Neural progenitor cell (in vitro differentiated cells): ENCODE results near the gene GGNBP2. TPM values are rescaled to one million over a fixed set of nuclear protein-coding genes. Genes with fewer than 3 reads are reported as not detected.

ENCODE experiments used
- DNase-seq: peaks from one replicate; pipeline ENCODE4 v3.0.0-alpha.2; 2016; ENCODE audit warnings: low spot score
- H2AFZ ChIP-seq: fragments of 200-600 bp; sonication (generic); replicated peaks from 2 replicates; pipeline ENCODE4 v1.6.1; 2016; ENCODE audit warnings: antibody characterized with exemption
- H3F3A ChIP-seq: fragments of 200-600 bp; sonication (generic); 2 replicates; pipeline ENCODE4 v1.6.1; 2016; ENCODE audit warnings: antibody characterized with exemption, low read depth
- H3K27ac ChIP-seq: fragments of 200-600 bp; sonication (generic); 2 replicates; pipeline ENCODE4 v1.5.1; 2016; ENCODE audit warnings: mild to moderate bottlenecking
- H3K27me3 ChIP-seq: fragments of 200-600 bp; sonication (generic); 2 replicates; pipeline ENCODE4 v1.6.1; 2016; ENCODE audit warnings: mild to moderate bottlenecking, moderate library complexity
- H3K36me3 ChIP-seq: fragments of 200-600 bp; sonication (generic); 2 replicates; pipeline ENCODE4 v1.5.1; 2016
- H3K4me1 ChIP-seq: fragments of 200-600 bp; sonication (generic); 2 replicates; pipeline ENCODE4 v1.6.1; 2016; ENCODE audit warnings: mixed run types
- H3K4me2 ChIP-seq: fragments of 200-600 bp; sonication (generic); 2 replicates; pipeline ENCODE4 v1.6.1; 2016
- H3K4me3 ChIP-seq: fragments of 200-600 bp; sonication (generic); 2 replicates; pipeline ENCODE4 v1.5.1; 2016
- H3K79me2 ChIP-seq: fragments of 200-600 bp; sonication (generic); 2 replicates; pipeline ENCODE4 v1.6.1; 2016; ENCODE audit warnings: low read depth
- H3K9ac ChIP-seq: fragments of 200-600 bp; sonication (generic); 2 replicates; pipeline ENCODE4 v1.6.1; 2016
- H3K9me3 ChIP-seq: fragments of 200-600 bp; sonication (generic); 2 replicates; pipeline ENCODE4 v1.5.1; 2016; ENCODE audit warnings: low read depth
- H4K20me1 ChIP-seq: fragments of 200-600 bp; sonication (generic); 2 replicates; pipeline ENCODE4 v1.6.1; 2016; ENCODE audit warnings: low read depth
- H3K27ac Mint-ChIP-seq: 3 replicates; pipeline ENCODE4 v1.8.0; 2021; ENCODE audit warnings: mixed read lengths
- H3K27me3 Mint-ChIP-seq: 2 replicates; pipeline ENCODE4 v1.8.0; 2022; ENCODE audit warnings: low read depth, mild to moderate bottlenecking, inconsistent platforms, moderate library complexity, mixed read lengths; ENCODE audit not compliant: insufficient read depth
- H3K36me3 Mint-ChIP-seq: 3 replicates; pipeline ENCODE4 v1.8.0; 2021; ENCODE audit warnings: mixed read lengths
- H3K4me1 Mint-ChIP-seq: 3 replicates; pipeline ENCODE4 v1.8.0; 2021; ENCODE audit warnings: mixed read lengths
- H3K4me3 Mint-ChIP-seq: 3 replicates; pipeline ENCODE4 v1.8.0; 2021; ENCODE audit warnings: mild to moderate bottlenecking, moderate library complexity, mixed read lengths
- H3K9me3 Mint-ChIP-seq: 3 replicates; pipeline ENCODE4 v1.8.0; 2020; ENCODE audit warnings: mixed read lengths
- CTCF ChIP-seq: fragments of 200-600 bp; sonication (generic); IDR thresholded peaks from 2 replicates; pipeline ENCODE4 v1.5.1; 2017; ENCODE audit warnings: antibody characterized with exemption, mild to moderate bottlenecking
- EZH2 ChIP-seq: fragments of 200-600 bp; sonication (generic); IDR thresholded peaks from 2 replicates; pipeline ENCODE4 v1.6.1; 2017; ENCODE audit warnings: antibody characterized with exemption, mild to moderate bottlenecking, moderate library complexity
- EZH2phosphoT487 ChIP-seq: fragments of 200-600 bp; sonication (generic); IDR thresholded peaks from 2 replicates; pipeline ENCODE4 v1.6.1; 2017; ENCODE audit warnings: antibody characterized with exemption
- total RNA-seq: library from RNA; depleted of rRNA; stranded (reverse); fragments of >200 nt; gene quantifications from 2 replicates; pipeline ENCODE4 v1.2.3, GENCODE V29; 2015; ENCODE audit warnings: low replicate concordance

GGNBP2 gene
- total RNA-seq, 1 donor from 2014 or later, result 79.5 TPM

GRCh38 chr17:36529121-36529520 lies 15.6 kb upstream of the GGNBP2 start:
- Histone ChIP-seq H3K9ac (no peak overlapping the region), H3K9me3 (no peaks in the 10 kb centered on the region), H3K4me2 (no peak overlapping the region), H3K4me3 (no peak overlapping the region), H3K27me3 (no peaks in the 10 kb centered on the region), H3K36me3 (no peaks in the 10 kb centered on the region), H3K27ac (no peak overlapping the region), H3K79me2 (peaks cover 26% of the 10 kb centered on the region), H2AFZ (no peak overlapping the region), H3F3A (peaks cover 6% of the 10 kb centered on the region), H3K4me1 (peaks cover 6% of the 10 kb centered on the region), H4K20me1 (peaks cover 4% of the 10 kb centered on the region)
- no peak overlapping the region for H3K4me3 Mint-ChIP-seq
- no peak for DNase-seq
- no peaks in the 10 kb centered on the region for H3K27me3 Mint-ChIP-seq
- no peak for TF ChIP-seq EZH2
- H3K4me1 Mint-ChIP-seq, result peaks cover 4% of the 10 kb centered on the region
- H3K36me3 Mint-ChIP-seq, result peaks cover 36% of the 10 kb centered on the region
- H3K9me3 Mint-ChIP-seq, result no peaks in the 10 kb centered on the region
- H3K27ac Mint-ChIP-seq, result no peak overlapping the region

- peaks cover 34% of the 10 kb centered on the region for H3F3A ChIP-seq
- no peak overlapping the region for H3K27ac ChIP-seq
- H3K79me2 ChIP-seq, result peaks cover 47% of the 10 kb centered on the region
- Mint-ChIP-seq H3K4me1 (peaks cover 10% of the 10 kb centered on the region), H3K4me3 (peak overlapping the region; percentile 63), H3K9me3 (no peaks in the 10 kb centered on the region), H3K27ac (peak overlapping the region; percentile 46), H3K36me3 (peaks cover 23% of the 10 kb centered on the region), H3K27me3 (peaks cover 2% of the 10 kb centered on the region)
- no peak for TF ChIP-seq EZH2
- TF ChIP-seq EZH2phosphoT487, result no peak
- no peak for TF ChIP-seq CTCF
- no peak overlapping the region for H3K4me2 ChIP-seq
- DNase-seq, result no peak
- peaks cover 11% of the 10 kb centered on the region for H3K4me1 ChIP-seq
- no peaks in the 10 kb centered on the region for H3K27me3 ChIP-seq
- no peaks in the 10 kb centered on the region for H3K36me3 ChIP-seq
- no peaks in the 10 kb centered on the region for H3K9me3 ChIP-seq
- peaks cover 4% of the 10 kb centered on the region for H4K20me1 ChIP-seq
- H2AFZ ChIP-seq, result no peak overlapping the region
- no peak overlapping the region for H3K9ac ChIP-seq
- H3K4me3 ChIP-seq, result no peak overlapping the region
These were observed 12.2 kb upstream of the GGNBP2 start for GRCh38 chr17:36532435-36532975.

GRCh38 chr17:36533935-36534839 lies 10.5 kb upstream of the GGNBP2 start:
- H3K27me3 ChIP-seq, result no peaks in the 10 kb centered on the region
- H3K27ac ChIP-seq, result no peak overlapping the region
- H3K9me3 Mint-ChIP-seq, result no peaks in the 10 kb centered on the region
- peaks cover 48% of the 10 kb centered on the region for H3K79me2 ChIP-seq
- H3K27ac Mint-ChIP-seq, result peak overlapping the region; percentile 74
- no peaks in the 10 kb centered on the region for H3K9me3 ChIP-seq
- H3K9ac ChIP-seq, result no peak overlapping the region
- peak overlapping the region; percentile 57 for H2AFZ ChIP-seq
- peaks cover 2% of the 10 kb centered on the region for H3K27me3 Mint-ChIP-seq
- H3K4me1 Mint-ChIP-seq, result peaks cover 10% of the 10 kb centered on the region
- peak; percentile 92 for DNase-seq
- no peaks in the 10 kb centered on the region for H3K36me3 ChIP-seq
- peak overlapping the region; percentile 76 for H3K4me2 ChIP-seq
- peaks cover 24% of the 10 kb centered on the region for H3K36me3 Mint-ChIP-seq
- TF ChIP-seq EZH2phosphoT487 (no peak), CTCF (peak; percentile 77)
- peaks cover 11% of the 10 kb centered on the region for H3K4me1 ChIP-seq
- H3K4me3 Mint-ChIP-seq, result peak overlapping the region; percentile 95
- peaks cover 4% of the 10 kb centered on the region for H4K20me1 ChIP-seq
- peak overlapping the region; percentile 50 for H3K4me3 ChIP-seq
- peaks cover 34% of the 10 kb centered on the region for H3F3A ChIP-seq
